IPS-NIHi11 (cell line): ENCODE measurements around the gene ERC1.
"Not testable (repeated sequence)": the region's sequence is repeated elsewhere in the genome, so short reads cannot be mapped to it uniquely, and the experiment has no call there.

Source experiments
- DNase-seq: peaks from one replicate; pipeline ENCODE4 v3.0.0; 2012; ENCODE audit warnings: mixed read lengths, low spot score

The ERC1 gene

DNA sequence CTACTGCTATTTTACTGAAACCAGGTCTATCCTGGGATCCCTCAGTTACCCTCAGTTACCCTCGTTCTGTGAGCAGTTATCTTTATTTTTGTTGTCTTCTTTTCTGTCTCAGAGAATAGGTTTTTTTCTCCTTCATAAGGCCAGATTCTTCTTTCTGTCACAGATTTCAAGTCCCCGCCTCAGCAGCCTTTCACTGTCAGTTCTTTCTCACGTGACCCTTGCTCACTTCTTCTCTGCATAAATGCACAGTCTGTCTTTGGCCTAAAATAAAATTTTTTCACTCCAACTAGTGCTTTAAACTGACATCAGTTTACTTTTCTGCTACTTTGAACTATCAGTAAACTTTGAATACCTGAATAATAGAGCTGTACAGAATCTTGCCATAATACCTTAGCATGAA is 299.7 kb downstream of the ERC1 start:
- no peak for DNase-seq

GRCh38 chr12:1291601-1292332 is 300.7 kb downstream of the ERC1 start:
- no peak for DNase-seq

DNA sequence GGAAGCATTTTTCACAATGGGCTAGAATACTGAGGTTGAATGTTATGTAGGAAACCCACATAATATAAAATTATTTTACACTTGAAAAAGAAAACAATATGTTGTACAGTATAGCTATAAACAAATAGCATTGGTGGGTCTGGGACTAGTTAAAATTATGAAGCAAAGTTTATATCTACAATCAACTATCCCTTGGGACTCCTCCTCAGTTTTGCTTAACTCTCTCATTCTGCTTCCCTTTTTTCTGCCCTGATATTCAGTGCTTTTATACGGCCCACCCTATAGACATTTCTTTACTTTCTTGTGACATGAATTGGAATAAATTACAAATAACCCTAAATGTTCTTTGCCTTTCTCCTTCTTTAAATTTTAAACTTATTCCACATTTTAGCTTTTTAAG is 302.9 kb downstream of the ERC1 start:
- no peak for DNase-seq

GRCh38 chr12:1297206-1297605 is 306.2 kb downstream of the ERC1 start:
- DNase-seq: no peak

DNA sequence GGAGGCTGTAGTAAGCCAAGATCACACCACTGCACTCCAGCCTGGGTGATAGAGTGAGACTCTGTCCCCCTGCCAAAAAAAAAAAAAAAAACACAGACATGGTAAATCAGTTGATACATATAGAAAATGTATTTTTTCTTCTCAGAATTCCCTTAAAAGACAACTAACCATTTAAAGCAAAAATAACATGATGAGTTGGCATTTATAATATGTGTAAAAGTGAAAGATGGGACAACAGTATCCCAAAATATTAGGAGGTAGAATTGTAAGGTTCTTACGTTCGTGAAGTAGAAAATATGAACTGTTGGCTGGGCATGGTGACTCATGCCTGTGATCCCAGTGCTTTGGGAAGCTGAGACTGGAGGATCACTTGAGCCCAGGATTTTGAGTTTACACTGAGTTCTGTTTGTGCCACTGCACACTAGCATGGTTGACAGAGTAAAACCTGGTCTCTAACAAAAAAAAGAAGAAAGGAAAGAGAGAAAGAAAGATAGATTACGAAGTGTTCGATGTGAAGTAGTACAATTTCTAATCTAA is 306.7 kb downstream of the ERC1 start:
- no peak for DNase-seq

DNA sequence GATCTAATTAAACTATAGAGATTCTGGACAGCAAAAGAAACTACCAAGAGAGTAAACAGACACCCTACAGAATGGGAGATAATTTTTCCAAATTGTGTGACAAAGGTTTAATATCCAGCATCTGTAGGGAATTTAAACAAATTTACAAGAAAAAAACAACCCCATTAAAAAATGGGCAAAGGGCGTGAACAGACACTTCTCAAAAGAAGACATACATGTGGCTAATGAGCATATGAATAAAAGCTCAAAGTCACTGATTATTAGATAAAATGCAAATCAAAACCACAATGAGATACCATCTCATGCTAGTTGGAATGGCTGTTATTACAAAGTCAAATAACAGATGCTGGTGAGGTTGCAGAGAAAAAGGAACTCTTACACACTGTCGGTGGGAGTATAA is 309.4 kb downstream of the ERC1 start:
- no peak for DNase-seq

- DNase-seq: no peak
These were observed 311.3 kb downstream of the ERC1 start for GRCh38 chr12:1302201-1302870.

DNA sequence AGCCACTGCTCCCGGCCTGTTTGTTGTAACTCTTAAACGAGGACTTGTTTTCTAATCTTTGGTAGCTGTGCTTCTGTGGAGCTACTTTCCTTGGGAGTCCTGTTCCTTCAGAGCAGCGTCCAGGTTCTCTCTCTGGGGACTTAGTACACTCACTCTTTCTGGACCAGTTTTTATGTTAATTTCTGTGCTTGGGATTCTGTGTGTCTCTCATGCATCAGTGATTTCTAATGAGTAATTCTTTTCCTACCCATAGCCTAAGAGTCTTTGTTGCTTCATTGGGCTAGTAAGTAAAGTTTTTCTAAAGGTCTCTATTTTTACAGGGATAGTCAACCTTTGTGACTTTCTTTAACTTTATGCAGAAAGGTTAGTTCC is 314.0 kb downstream of the ERC1 start:
- DNase-seq: no peak

- DNase-seq: no peak
These were observed 314.9 kb downstream of the ERC1 start for GRCh38 chr12:1305791-1306500.

- no peak for DNase-seq
These were observed 315.8 kb downstream of the ERC1 start for GRCh38 chr12:1306817-1307216.

DNA sequence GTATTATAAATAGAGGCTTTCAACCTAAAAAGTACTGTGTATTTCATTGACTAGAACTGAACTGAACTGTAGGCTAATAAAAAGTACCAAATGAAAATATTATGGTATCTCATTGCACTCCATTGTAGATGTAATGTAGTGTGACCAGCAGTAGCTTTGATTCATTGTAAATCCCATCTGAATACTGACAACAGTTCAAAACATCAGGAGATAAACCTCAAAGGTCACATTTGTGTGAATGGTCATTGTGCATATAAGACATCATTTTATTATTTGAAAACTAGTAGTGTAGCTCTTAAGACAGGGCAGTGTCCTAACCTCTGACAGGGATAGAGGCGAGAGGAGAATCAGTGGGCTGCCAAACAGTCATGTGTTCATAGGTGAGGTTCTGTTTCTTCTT is 316.8 kb downstream of the ERC1 start:
- DNase-seq: no peak

DNA sequence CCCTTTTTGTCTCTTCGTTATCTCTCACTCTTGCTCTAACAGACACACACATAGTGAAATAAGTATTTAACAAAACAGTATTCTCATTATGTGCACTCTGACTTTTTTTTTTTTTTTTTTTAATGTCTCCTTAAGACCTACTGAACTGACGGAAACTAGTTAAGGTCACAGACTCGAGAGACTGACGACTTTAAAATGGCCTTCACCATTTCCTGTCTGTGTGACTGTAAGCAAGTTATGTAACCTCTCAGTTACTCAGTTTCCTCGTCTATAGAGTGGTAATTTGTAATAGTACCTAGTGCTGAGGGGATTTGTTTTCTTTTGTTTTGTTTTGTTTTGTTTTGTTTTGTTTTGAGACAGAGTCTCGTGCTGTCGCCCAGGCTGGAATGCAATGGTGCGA is 318.6 kb downstream of the ERC1 start:
- DNase-seq: no peak

DNA sequence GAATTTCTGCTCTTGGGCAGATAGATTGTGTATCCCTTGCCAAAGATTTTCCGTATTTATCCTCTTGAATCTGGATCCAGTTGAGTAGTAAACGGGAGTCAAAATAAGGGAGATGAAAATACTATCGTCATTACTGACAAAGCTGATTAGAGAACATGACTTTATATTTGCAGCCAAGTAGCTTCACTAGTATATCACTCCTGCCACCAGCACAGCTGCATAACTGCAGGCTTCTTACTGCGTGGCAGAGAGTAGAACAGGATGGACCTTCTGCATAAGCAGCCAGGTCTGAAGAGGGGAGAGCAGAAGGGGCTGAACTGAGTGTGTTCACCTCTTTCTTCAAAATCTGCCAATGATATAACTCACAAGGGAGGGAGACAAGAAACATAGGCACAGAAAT is 319.6 kb downstream of the ERC1 start:
- no peak for DNase-seq

GRCh38 chr12:1311145-1311544 is 320.1 kb downstream of the ERC1 start:
- DNase-seq: no peak

GRCh38 chr12:1313906-1314305 is 322.9 kb downstream of the ERC1 start:
- DNase-seq: no peak

- no peak for DNase-seq
These were observed 323.5 kb downstream of the ERC1 start for GRCh38 chr12:1314523-1314922.

DNA sequence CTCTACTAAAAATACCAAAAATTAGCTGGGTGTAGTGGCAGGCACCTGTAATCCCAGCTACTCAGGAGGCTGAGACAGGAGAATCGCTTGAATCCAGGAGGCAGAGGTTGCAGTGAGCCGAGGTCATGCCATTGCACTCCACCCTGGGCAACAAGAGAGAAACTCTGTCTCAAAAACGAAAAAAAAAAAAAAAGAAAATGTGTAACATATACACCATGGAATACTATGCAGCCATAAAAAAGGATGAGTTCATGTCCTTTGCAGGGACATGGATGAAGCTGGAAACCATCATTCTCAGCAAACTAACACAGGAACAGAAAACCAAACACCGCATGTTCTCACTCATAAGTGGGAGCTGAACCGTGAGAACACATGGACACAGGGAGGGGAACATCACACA is 326.0 kb downstream of the ERC1 start:
- DNase-seq: not testable (repeated sequence)

GRCh38 chr12:1318327-1319031 is 327.5 kb downstream of the ERC1 start:
- peak; percentile 62 for DNase-seq

- no peak for DNase-seq
These were observed 328.2 kb downstream of the ERC1 start for GRCh38 chr12:1319212-1319611.

DNA sequence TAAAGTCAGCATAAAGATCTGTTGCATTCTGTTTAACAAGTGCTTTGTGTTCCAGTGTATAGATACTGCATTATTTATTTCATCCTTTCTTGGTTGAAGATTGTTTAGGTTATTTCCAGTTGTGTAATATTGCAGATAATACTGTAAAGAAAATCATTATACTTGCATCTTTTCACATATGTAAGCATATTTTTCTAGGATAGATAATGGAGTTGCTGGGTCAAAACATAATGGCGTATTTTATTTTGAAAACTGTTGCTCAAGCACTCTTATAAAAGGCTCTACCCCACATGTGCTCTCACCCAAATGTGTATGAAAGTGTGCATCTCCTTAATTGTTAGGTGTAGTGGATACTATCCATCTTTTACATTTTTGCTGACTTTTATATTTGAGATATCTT is 329.0 kb downstream of the ERC1 start:
- DNase-seq: no peak

DNA sequence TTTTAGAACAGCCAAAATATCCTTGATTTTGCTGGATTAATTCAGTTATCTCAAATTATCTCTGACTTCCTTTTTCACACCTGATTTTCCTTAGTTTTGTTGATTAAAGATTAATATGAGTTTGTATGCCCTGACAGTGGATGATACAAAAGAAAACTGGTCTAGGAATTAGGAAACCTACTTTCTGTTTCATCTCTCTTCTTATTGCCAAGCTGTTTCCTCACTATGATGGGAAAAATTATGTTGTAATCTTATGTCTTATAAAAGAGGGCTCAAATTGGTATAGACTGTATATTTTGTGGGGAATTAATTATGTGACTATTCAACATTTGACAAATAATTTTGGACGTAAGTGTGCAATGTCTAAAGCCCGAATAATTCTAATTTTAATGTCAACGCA is 331.8 kb downstream of the ERC1 start:
- DNase-seq: no peak

- DNase-seq: no peak
These were observed 333.1 kb downstream of the ERC1 start for GRCh38 chr12:1324099-1324498.
